GM10266 (cell line): Measurements from ENCODE around the gene CEP162.
"Not testable (repeated sequence)": the region's sequence is repeated elsewhere in the genome, so short reads cannot be mapped to it uniquely, and the experiment has no call there.

ENCODE experiments used
- DNase-seq: peaks from one replicate; pipeline ENCODE4 v3.0.0; 2012; ENCODE audit errors: extremely low spot score
- TF ChIP-seq, protein P1 (sequence below): IDR thresholded peaks from 2 replicates; pipeline ENCODE4 v1.5.1; 2012; ENCODE audit warnings: mild to moderate bottlenecking, low read depth; ENCODE audit not compliant: control insufficient read depth, insufficient read depth; ENCODE audit errors: missing control alignments

The CEP162 gene

DNA sequence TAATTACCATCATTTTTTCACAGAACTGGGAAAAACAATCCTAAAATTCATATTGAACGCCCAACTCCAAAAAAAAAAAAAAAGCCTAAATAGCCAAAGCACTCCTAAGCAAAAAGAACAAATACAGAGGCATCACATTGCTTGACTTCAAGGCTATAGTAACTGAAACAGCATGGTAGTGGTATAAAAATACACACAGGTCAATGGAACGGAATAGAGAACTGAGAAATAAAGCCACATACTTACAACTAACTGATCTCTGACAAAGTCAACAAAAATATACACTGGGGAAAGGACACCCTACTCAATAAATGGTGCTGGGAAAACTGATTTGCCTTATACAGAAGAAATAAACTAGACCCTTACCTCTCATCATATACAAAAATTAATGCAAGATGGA lies 104.3 kb downstream of the CEP162 start:
- DNase-seq, result no peak
- TF ChIP-seq, protein P1, sequence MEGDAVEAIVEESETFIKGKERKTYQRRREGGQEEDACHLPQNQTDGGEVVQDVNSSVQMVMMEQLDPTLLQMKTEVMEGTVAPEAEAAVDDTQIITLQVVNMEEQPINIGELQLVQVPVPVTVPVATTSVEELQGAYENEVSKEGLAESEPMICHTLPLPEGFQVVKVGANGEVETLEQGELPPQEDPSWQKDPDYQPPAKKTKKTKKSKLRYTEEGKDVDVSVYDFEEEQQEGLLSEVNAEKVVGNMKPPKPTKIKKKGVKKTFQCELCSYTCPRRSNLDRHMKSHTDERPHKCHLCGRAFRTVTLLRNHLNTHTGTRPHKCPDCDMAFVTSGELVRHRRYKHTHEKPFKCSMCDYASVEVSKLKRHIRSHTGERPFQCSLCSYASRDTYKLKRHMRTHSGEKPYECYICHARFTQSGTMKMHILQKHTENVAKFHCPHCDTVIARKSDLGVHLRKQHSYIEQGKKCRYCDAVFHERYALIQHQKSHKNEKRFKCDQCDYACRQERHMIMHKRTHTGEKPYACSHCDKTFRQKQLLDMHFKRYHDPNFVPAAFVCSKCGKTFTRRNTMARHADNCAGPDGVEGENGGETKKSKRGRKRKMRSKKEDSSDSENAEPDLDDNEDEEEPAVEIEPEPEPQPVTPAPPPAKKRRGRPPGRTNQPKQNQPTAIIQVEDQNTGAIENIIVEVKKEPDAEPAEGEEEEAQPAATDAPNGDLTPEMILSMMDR, result no peak

DNA sequence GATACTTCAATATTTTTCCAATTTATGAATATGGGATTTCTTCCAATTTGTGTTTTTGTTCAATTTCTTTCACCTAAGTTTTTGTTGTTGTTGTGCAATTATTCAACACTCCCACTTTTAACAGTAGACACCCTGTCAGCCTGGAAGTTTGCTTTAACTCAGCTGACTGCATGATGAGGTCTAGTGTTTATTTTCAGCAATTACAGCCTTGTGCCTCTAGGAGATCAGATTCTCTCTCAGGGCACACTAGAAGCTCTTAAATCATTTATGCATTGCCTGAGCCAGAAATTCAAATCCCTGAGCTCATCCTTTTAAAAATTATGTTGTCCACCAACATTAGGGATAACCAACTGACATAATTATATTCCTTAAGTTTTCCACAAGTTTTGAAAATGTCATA lies 108.2 kb downstream of the CEP162 start:
- DNase-seq, result no peak
- TF ChIP-seq, protein P1, result no peak

DNA sequence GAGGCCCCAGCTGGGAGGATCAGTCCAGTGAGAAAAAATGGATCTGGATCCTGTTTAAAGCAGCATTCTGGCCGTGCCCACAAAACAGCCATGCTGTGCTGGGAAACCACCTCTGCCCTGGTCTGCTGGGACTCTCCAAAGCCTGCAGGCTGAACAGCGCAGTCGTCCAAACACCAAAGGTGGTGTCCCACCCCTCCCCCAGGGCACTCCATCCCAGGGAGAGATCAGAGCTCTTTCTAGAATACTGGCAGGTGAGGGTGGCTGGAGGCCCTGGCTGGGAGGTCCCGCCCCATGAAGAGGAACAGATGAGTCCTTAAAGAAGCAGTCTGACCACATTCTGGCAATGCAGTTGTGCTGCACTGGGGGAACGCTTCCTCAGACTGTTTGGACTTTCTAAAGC lies 109.3 kb downstream of the CEP162 start:
- DNase-seq, result no peak
- TF ChIP-seq, protein P1, result no peak

DNA sequence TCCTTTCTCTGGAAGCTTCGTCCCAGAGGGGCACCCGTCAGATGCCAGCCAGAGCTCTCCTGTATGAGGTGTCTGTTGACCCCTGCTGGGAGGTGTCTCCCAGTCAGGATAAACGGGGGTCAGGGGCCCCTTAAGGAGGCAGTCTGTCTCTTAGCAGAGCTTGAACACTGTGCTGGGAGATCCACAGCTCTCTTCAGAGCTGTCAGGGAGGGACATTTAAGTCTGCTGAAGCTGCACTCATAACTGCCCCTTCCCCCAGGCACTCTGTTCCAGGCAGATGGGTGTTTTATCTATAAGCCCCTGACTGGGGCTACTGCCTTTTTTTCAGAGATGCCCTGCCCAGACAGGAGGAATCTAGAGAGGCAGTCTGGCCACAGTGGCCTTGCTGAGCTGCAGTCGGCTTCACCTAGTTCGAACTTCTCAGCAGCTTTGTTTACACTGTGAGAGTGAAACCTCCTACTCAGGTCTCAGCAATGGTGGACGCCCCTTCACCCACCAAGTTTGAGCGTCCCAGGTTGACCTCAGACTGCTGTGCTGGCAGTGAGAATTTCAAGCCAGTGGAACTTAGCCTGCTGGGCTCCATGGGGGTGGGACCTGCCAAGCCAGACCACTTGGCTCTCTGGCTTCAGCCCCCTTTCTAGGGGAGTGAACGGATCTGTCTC lies 112.4 kb downstream of the CEP162 start:
- not testable (repeated sequence) for DNase-seq

DNA sequence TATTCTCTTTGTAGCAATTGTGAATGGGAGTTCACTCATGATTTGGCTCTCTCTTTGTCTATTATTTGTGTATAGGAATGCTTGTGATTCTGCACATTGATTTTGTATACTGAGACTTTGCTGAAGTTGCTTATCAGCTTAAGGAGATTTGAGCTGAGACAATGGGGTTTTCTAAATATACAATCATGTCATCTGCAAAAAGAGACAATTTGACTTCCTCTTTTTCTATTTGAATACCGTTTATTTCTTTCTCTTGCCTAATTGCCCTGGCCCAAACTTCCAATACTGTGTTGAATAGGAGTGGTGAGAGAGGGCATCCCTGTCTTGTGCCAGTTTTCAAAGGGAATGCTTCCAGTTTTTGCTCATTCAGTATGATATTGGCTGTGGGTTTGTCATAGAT lies 116.1 kb downstream of the CEP162 start:
- not testable (repeated sequence) for DNase-seq

DNA sequence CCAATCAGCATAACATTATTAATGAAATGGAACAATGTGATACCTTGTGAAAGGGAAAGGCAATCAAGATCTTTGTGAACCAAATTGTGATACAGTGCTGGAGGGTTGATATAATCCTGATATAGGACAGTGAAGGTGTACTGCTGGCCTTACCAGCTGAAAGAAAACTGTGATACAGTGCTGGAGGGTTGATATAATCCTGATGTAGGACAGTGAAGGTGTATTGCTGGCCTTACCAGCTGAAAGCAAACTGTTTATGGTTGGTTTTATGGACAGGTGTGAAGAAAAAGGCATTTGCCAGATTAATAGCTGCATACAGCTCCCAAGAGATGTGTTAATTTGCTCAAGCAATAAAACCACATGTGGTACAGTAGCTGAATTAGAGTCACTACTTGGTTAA lies 119.9 kb downstream of the CEP162 start:
- TF ChIP-seq, protein P1, result no peak
- no peak for DNase-seq

DNA sequence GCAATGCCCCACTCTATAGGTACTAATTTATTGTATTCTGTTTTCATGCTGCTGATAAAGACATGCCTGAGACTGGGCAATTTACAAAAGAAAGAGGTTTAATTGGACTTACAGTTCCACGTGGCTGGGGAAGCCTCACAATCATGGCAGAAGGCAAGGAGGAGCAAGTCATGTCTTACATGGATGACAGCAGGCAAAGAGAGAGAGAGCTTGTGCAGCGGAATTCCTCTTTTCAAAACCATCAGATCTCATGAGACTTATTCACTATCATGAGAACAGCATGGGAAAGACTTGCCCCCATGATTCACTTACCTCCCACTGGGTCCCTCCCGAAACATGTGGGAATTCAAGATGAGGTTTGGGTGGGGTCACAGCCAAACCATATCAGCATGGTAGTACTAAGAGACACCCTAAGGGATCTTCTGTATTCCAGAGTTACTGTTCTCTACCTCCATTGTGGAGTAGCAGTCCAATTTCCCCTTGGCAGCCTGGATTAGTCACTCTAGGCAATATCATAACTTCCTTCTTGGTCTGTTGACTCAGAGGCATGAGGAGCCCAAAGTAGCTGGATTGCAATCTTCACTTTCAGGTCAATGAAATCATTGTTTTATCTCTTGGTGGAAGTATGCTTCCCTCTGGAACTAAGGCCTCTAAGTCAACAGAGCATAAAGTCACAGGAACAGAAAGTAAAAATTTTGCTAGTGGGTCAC lies 122.1 kb downstream of the CEP162 start:
- DNase-seq, result not testable (repeated sequence)

DNA sequence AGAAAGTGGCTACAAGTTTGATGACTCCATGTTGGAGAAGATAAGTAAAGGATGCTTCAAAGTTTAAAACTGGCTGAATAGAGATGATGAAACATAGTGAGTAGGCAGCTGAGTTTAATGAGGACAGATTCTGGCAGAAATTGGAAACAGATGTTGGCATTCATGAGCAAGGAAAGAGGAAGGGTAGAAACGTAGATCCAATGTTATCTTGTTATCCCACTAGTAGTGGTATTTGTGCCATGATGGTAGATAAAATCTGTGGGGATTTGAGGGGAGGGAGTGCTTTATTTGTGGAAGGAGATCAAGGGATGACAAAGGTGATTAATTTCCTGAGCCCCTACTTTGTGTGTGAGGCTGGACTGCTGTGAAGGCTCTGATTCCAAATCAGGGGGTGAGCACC lies 124.4 kb downstream of the CEP162 start:
- TF ChIP-seq, protein P1, result no peak
- no peak for DNase-seq

DNA sequence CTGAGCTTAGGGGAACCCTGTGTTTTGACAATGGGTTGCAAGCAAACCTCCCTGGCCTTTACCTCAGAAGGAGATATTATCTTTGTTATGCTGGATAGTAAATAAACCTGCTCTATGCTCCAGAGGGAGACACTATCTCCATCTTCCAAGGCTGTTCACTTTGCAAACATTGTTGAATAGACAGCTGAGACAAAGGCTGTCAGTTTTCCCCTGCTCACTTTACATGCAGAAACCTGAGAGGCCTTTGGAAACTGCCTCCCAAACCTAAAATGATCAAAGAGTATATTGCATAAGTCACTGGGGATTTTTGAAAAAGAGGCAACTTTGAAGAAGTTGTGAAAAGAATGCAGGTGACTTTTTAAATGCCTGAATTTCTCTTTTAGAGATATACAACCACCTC lies 132.3 kb downstream of the CEP162 start:
- DNase-seq, result no peak
- TF ChIP-seq, protein P1, result no peak
